ENCODE data around the gene PROC.
"Not testable (repeated sequence)": the region's sequence is repeated elsewhere in the genome, so short reads cannot be mapped to it uniquely, and the experiment has no call there.

PROC gene

DNA sequence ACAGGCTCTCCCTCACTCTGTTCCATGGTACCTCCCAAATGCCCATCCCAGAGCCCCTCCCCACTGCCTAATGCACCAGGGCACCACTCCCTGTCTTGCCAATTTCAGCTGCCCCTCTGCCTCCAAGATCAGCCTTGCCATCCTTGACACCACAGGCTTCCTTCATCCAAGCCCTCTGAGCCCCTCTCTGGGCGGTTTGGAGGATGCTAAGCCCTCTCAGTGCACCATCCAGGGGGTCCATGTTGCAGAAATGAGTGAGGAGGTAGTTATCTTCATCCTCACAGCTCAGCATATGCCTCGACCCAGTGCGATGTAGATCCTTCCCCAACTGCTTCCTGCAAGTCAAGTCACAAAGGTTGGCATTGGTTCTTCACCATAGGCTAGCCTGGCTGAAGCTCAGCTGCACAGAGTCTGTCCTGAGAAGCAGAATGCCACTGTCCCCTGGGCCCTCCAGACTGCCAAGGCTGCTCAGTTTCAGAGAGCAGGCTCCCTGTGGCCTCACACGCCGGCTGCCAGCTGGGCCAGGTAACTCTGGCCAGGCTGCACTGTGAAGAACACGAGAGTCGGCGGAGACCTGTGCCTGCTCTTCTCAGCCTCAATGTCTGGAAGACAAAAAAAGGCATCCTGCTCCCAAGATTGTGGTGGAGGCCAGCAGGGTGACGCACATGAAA lies 20.5 kb upstream of the PROC start:
- DNase-seq = no peak

DNA sequence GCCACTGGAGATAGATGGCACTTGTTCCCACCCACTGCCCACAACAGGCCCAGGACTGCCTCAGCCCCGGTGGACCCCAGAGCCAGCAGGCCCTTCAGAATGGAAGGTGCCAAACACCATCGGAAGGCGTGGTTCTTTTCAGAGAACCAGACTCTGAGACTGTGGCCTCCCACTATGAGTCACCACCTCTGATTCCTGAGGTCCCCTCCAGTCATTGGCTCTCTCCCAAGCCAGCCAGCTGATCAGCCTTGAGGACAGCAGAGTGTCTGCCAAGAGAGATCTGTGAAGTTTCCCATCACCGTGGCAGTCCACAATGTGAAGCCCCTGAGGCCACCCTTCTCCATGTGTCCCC lies 20.0 kb upstream of the PROC start:
- peak; percentile 74 for DNase-seq

DNA sequence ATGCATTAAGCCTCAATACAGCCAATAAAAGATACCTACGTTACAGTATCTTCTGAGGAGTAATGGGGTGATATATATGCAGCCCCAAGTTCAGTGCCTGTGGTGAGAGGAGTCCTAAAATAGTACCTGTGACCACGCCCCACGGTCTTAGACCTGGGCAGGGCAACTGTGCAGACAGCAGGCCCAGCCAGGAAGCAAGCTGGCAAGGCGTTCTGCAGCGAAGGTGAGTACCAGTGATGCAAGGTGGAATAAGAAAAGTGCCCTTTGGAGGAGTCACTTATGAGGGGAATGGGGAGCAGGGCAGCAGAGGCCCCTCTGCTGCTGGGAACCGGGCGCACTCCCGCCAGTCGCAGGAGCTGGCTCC lies 17.7 kb upstream of the PROC start:
- no peak for DNase-seq

DNA sequence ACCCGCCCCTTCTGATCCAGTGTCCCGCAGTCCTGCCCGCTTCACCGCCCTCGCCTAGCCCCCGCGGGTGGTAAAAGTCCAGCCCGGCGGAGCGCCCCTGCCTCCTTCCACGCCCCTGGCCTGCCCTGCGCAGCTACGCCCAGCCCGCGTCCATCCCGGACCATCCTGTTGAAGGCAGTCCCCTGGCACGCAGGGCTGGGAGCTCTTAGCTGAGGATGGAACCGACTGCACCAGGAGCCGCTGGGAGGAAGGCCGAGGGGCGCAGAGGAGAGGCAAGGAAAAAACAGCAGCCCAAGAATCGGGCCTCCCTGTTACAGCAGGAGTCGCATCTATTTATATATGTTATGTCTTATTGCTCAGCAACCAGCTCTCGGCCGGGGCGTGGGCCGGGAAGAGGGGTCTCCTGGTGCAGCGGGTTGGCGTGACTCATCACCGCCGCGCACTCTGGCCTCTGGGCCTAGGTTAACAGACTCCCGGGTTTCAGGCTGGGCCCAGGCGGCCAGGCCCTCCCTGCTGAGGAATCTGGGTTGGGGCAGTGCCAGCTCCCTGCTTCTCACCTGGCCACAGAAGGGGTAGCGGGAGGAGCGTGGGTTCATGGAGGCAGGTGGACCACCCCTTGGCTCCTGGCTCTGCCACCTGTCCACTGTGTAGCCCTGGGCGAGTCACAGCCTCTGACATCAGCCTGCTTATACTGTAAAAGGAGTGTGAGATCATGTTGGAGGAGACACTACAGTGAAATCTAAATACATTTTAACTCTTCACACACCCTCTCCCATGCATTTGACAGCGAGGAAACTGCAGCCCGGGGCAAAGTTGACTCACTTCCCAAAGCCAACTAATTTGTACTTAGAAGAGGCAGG lies 17.1 kb upstream of the PROC start:
- DNase-seq = no peak

DNA sequence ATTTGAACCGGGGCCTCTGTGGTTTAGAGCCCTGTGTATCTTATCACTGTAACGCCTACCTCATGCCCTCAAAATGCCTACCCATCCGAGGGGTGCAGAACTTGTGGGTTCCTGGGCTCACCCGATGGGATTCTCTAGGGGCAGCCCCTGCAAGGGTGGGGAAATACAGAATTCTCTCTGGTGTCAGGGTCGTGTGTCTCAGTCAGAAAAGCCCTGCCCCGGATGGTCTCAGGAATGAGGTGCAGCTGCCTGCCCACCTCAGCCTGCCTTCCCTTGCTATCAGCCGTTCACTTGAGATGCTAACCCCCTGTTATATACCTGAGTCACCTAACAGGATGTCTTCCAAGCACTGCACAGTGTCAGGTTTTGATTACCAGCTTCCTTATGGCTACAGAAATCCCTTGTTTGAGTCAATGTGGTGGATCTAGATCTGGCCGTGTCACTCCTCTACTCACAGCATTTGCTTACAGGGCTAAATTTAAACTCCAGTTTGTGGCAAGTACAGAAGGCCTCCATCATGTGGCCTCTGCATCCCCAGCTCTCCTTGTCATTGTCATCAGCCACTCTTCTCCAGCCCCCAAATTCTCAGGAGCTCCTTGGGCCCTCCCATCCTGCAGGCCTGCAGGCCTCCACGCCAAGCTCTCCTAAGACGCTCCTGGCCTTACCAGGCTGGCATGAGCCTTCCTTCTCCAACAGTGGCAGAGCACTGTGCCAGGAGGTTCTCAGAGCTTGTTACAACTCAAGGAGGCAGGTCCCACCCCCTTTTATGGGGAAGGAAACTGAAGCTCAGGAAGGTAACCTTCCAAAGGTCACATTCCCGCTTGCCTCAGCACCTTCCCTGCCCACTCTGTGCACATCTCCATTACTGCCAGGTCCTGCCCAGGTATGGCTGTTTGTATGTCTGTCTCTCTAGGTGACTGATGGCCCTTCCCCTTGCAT lies 16.2 kb upstream of the PROC start:
- no peak for DNase-seq

DNA sequence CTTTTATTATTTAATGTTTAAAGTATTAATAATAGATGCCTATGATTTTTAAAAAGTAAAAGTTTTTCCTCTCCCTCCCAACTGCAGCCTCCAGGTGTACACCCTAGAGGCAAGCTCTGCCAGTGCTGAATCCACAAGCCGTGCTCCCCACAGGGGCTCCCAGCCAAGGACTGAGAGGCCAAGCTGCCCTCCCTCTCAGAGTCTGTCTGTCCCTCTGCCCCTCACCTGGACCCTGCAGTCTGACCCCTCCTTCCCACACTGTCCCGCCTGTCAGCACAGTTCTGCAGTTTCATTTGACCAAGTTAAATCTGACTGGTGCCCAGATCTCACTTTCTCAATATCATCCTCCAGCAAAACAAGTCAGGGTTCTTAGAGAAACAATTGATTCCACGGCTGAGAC lies 14.8 kb upstream of the PROC start:
- no peak for DNase-seq

DNA sequence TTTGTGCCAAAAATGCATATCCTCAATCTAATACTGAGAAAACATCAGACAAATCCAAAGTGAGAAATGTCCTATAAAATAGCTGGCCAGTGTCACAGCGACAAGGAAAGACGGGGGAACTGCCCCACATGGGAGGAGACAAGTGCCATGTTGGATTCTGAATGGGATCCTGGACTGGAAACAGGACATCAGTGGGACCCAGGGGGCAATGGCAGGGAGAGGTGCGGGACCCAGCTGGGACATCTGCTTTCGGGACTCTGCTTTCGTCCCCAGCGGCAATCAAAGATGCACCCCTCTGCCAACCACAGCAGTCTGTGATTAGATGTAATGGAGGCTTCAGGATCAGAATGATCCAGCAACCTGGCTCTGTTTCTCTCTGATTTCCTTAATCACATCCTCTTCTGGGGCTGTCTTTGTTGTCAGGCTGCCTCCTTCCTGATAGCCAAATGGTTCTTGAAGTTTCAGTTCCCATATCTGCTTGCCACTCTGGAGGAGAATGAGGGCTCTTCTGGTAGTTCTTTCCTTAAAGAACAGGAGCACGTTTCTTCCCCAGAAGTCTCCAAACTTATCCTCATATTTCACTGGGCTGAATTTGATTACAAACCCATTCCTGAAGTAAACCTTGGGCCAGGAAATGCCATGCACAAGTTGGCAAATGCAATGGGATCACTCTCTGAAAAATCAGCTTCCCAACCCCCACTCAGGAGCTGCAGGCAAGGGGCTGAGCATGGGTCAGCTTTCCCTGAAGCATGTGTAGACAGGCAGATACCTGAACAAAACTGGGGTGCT lies 13.6 kb upstream of the PROC start:
- no peak for DNase-seq

DNA sequence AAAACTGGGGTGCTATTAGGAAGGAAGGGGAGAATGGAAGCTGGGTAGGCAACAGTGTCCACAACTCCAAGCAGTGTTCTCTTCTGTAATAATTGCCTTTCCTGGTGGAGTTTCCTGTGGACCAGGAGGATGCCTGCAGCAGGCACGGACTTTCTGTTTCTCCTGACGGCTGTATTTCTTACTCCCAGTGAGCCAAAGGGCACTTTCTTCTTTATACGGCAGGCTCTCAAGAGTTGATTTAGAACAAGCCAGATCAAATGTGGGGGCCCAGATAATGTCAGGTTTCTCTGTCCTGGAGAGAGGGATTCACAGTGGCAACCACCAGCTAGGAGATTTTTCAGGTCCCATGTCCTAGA lies 13.0 kb upstream of the PROC start:
- no peak for DNase-seq

DNA sequence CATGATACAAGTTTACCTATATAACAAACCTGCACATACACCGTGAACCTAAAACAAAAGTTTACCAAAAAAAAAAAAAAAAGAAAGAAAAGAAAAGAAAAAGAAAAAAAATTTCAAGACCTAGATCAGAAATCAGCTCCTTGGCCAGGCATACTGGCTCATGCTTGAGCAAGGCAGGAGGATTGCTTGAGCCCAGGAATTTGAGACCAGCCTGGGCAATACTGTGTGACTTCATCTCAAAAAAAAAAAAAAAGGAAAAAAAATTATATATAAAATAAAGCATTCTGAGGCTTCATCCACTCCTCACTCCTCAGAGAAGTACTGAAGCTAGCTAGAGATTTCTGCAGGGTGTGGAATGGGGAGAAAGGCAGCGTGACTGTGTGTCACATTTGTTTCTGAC lies 11.8 kb upstream of the PROC start:
- no peak for DNase-seq

DNA sequence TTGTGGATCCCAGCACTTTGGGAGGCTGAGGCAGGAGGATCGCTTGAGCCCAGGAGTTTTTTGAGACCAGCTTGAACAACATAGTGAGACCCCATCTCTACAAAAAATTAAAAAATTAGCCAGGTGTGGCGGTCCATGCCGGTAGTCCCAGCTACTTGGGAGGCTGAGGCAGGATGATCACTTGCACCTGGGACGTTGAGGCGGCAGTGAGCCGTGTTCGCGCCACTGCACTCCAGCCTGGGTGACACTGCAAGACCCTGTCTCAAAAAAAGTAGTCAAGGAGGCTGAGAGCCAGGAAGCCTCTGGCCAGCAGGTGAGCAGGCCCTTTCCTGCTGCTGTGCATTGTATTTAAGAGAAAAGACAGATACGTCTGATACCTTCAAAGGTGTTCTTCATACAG lies 11.1 kb upstream of the PROC start:
- DNase-seq = no peak

DNA sequence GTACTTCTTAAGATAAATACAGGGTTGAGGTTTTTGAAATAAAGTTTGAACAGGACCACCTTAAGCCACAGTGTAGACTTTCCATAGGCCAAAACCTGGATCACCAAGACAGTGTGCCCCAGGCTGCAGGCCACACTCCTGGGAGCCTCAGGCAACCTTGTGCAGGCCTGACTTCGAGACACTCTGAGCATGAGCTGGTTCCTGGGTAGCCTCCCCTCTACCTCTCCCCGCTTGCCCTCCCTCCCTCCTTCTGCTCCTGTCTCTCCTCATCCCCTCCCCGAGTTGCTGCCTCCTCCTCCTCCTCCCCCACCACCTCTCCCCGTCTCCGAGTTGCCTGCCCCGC lies 10.6 kb upstream of the PROC start:
- DNase-seq = no peak

DNA sequence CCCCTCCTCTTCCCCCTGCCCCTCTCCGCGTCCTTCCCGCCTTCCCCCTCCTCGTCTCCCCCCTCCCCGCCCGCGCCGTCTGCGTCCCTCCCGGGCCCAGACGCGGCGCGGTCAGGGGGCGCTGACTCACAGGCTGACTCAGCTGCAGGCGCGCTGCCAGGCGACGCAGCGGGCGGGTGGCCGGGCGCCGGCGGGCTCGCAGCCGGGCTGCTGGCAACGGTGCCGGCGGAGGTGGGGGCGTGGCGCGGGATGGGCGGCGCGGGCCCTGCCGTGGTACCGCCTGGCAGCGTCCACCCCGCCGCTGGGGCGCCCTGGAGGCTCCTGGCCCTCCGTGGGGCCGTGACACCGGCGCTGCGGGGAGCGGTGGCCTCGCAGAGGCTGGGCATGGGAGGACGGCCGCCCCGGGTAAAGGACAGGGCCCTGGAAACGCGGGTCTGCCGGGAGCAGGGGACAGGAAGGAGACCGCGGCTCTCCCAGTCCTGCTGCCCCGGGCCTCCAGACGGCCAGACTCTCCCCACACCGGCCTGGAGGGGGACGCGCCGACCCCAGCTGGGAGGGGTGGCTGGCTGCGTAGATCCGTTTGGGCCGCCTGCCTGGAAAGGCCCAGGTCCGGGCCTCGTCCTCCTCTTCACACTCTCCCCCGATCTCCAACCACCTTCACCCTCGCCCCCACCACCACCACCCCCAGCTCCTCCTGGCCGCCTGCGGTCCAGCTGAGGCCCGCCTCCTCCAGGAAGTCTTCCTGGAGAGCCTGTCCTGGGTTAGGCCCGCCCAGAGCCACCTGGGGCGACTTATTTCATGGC lies 10.0 kb upstream of the PROC start:
- peak; percentile 93 for DNase-seq

DNA sequence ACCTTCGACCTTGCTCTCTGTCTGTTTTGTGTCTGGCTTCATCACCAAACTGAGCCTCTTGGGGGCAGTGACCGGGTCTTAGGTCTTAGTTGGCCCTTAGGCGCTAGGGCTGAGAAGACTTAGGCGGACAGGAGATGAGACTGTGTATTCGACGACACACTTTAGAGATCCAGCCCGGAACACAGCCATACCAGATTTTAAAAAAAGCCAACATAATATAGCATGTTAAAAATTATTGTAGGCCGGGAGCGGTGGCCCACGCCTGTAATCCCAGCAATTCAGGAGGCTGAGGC lies 9.5 kb upstream of the PROC start:
- DNase-seq = peak; percentile 52

DNA sequence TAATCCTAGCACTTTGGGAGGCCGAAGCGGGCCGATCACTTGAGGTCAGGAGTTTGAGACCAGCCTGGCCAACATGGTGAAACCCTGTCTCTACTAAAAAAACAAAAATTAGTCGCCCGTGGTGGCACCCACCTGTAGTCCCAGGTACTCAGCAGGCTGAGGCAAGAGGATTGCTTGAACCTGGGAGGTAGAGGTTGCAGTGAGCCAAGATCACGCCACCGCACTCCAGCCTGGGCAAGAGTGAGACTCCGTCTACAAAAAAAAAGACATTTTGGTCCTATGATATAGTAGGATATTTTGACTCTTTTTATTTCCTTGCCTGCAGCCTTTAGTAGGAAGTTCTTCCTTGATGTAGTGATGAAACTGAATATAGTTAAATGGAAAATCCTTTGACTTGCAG lies 8.5 kb upstream of the PROC start:
- DNase-seq = not testable (repeated sequence)

DNA sequence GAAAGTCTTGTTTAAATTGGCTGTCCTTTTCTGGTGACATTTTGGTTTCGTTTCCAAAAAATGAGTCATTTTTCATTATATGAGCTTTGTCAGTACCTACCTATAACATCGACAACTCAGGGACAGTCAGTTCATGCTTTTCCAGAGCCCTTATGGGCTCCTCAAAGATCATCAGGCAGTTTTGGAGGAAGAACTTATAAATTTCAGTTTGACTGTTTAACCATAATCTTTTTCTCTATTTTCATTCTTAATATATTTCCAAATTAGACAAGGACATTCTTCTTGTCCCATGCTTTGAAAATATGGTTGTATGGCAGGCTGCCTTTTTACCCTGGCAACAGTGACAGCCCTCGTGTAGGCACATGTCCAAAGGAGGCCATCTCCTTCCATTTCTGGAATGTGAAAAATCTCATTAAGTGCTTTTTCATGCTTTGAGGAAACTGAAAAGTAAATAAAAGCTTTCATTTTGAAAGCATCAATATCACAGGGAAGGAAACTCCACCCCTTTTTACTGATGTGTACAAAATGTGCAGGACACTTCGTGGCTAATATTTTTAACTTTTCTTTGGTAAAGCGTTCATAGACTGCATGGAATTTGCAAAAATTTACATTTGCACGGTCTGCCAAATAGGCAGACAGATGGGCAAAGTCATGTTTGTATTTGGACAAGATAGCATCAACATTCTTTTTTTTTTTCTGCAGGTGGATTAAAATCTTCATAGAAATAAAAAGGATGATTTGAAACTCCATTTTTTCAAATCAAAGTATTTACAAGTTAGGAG lies 7.2 kb upstream of the PROC start:
- no peak for DNase-seq

DNA sequence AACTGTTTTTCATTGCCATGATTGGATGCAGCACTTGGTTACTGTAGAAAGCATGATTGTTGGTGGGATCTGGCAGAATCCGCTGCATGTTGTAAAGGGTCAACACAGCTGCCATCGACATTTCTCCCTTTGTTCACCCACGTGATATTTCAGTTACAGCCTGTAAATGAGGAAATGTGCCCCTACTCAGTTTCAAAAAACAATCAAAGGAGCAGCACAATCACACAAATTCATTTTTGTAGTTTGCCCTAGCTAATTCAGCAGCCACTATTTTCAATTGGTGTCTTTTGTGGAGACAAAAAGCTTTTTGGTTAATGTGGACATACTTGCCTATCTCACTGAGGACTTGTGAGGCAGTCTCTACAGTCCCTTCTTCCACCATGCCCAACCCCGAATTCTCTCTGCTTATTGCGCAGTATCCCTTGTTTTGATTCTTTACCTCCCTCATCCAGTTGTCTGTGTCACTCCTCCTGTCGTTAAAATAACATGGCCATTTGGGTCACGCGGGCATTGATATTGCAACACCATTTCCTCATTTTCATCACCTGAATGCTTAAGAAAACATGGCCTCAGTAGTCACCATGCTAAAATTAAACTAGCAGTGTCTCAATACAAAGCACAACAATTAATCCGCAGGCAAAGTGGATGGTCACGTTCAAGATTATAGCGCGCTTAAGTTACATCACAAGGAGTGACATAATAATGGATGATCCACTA lies 6.4 kb upstream of the PROC start:
- no peak for DNase-seq

DNA sequence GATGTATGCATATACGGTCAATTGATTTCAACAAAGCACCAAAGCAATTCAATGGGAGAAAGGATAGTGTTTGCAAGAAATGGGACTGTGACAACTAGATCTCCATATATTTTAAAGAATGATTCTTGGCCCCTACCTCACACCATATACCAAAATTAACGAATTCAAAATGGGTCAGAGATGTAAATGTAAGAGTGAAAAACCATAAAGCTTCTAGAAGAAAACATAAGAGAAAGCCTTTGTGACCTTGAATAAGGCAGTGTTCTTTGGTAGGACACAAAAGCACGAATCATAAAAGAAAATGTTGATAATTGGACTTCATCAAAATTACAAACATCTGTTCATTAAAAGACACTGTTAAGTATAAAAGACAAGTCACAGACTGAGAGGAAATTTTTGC lies 5.0 kb upstream of the PROC start:
- no peak for DNase-seq

DNA sequence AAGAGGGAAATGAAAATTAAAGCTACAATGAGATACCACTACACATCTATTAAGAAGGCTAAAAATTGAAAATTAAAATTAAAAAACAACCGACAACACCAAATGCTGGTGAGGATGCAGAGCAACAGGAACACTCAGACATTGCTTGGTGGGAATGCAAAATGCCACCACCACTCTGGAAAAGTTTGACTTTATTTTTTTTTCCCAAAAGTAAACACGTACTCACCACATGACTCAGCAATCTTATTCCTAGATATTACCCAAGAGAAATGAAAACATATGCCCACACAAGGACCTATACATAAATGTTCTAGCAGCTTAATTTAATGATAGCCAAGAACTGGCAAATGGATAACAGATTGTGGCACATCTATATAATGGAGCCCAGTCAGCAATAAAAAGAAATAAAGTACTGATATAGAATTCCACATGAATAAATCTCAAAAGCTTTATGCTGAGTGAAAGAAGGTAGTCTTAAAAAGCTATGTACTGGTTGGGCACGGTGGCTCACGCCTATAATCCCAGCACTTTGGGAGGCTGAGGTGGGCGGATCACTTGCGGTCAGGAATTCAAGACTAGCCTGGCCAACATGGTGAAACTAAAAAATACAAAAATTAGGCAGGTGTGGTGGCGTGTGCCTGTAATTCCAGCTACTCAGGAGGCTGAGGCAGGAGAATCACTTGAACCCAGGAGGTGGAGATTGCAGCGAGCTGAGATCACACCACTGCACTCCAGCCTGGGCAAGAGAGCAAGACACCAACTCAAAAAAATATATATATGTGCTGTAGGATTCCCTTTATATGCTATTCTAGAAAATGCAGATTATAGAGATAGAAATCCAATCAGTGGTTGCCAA lies 4.2 kb upstream of the PROC start:
- no peak for DNase-seq

DNA sequence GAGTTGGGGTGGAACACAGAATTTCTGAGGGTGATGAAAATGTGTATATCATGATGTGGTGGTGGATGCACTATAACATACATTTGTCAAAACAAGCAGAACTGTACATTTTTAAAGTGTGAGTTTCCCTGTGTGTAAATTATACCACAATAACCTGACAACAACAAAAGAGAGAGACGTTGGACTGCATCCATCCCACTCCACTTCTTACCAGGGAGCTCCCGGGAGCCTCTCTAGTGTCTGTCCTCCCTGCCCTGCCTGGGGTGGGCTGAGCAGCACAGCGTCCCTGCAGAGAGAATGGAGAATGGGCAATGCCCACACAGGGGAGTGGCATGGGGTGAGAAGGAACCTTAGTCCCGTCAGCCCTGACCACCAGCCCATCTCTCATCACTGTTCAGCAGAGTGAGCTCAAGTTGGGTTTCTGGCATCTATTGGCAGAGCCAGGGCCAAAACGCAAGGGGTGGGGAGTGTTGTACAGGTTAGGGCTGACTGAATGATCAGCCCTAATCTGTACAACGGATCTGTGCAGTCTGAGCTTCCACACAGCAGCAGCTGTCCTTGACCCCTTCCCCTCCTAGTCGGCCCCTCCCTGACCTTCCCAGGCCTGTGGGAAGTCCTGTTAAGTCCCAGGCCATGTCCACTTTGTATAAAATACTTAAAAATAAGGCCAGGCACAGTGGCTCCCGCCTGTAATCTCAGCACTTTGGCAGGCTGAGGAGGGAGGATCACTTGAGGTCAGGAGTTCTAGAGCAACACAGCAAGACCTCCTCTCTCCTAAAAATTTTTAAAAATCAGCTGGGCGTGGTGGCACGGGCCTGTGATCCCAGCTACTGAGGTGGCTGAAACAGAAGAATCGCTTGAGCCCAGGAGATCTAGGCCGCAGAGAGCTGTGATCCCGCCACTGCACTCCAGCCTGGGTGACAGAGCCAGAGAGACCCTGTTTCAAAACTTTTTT lies 3.3 kb upstream of the PROC start:
- no peak for DNase-seq
